GM12865 (cell line): ENCODE data around the gene SCAF1.

Experiments used
- DNase-seq: peaks from one replicate; pipeline ENCODE4 v3.0.0; 2010; ENCODE audit warnings: low read depth
- H3K4me3 ChIP-seq: 2 replicates; pipeline ENCODE4 v1.5.1; 2011; ENCODE audit warnings: mild to moderate bottlenecking, low read depth, low read length, control low read depth
- TF ChIP-seq, protein P1 (sequence below): IDR thresholded peaks from 2 replicates; pipeline ENCODE4 v1.5.1; 2011; ENCODE audit warnings: low read length, control low read depth, low read depth, inconsistent platforms; ENCODE audit not compliant: insufficient read depth; ENCODE audit errors: missing control alignments

The SCAF1 gene

DNA sequence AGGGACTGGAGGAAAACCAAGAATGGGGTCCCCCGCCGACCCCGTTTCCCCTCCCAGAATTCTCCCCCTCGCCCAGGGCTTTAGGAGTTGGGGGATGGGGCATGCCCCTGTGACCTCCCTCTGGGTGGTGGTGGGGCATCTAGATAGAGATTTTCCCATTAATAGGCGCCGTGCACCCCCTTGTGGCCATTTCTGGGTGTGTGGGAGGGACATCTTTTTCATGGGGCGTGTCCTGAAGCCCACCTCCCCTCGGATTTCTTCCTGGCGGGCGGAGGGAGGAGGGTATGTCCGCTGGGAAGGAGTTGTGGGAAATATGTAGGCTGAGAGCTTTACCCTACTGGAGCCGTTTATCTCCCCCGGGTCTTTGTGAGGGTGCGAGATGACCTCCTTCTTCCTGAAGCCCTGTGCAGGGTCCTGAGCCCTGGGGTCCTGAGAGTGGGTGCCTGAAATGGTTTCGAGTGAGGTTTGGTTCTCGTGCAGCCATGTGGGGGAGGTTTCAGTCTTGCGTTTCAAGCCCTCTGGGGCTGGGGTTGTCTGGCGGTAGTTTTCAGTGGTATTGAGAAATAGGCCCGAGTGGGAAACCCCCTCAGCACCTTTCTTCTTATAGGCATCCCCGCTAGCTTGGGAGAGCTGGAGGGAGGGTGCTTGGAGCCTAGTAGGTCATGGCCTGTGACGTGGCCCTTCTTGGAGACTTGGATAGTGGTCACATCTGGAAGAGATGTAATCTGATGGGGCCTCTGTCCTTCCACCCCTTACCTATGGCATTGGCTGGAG is 36.1 kb downstream of the SCAF1 start:
- peak; percentile 91 for DNase-seq
- peak overlapping the region; percentile 93 for H3K4me3 ChIP-seq
- TF ChIP-seq, protein P1, sequence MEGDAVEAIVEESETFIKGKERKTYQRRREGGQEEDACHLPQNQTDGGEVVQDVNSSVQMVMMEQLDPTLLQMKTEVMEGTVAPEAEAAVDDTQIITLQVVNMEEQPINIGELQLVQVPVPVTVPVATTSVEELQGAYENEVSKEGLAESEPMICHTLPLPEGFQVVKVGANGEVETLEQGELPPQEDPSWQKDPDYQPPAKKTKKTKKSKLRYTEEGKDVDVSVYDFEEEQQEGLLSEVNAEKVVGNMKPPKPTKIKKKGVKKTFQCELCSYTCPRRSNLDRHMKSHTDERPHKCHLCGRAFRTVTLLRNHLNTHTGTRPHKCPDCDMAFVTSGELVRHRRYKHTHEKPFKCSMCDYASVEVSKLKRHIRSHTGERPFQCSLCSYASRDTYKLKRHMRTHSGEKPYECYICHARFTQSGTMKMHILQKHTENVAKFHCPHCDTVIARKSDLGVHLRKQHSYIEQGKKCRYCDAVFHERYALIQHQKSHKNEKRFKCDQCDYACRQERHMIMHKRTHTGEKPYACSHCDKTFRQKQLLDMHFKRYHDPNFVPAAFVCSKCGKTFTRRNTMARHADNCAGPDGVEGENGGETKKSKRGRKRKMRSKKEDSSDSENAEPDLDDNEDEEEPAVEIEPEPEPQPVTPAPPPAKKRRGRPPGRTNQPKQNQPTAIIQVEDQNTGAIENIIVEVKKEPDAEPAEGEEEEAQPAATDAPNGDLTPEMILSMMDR: peak; percentile 71

DNA sequence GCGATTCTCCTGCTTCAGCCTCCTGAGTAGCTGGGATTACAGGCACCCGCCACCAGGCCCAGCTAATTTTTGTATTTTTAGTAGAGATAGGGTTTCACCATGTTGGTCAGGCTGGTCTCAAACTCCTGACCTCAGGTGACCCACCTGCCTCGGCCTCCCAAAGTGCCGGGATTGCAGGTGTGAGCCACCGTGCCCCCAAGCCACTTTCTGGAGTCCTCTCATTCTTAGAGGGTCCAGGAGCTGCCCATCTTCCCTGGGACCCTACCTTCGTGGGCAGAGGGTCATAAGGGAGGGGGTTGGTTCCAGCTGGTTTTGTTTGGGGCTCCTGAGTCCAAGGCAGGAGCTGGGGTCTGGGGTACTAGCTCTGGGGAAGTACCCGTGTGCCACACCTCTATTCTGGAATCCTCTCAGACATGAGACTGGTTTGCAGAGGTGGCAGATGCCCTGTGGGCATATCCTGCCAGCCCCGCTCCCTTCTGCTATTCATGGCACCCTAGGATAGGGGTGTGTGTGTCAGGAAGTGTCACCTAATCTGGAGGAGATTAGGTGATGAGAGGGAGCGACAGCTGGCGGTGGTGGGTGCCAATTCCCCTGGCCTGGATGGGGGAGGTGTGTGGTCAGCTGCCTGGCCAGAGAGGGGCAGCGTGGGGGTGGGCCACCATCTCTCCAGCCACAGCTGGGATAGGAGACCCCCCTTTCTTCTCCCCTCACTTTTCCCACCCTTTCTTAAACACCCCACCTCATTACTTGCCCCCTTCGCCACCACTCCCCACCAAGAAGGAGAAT is 37.2 kb downstream of the SCAF1 start:
- TF ChIP-seq, protein P1: no peak
- H3K4me3 ChIP-seq: peak overlapping the region; percentile 35
- no peak for DNase-seq

DNA sequence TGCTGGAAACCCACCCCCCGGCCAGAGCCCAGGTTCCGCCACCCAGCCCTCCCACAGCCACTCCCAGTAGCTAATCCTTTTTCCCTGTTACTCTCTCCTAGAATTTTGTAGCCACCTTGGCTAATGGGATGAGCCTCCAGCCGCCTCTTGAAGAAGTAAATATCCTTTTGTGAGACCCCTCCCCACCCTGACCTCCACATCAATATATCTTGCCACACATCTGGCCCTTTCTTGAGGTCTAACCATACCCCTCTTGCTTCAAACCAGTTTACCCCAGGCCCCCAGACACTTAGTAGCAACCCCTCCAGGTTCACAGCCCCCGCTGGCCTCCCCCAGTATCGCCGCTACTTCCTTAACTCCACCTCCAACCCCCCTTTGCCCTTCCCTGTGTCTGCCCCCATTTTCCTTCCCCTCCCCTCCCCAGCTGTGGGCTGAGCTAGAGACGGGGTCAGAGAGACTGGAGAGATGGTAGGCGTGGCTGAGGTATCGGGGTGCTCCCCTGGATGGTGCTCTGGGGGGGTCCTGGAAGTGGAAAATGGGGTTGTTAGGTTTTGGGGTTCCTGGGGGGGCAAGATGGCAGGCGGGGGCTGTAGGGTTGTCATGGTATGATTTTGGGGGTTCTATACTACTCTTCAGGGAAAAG is 37.9 kb downstream of the SCAF1 start:
- TF ChIP-seq, protein P1: no peak
- DNase-seq: no peak
- H3K4me3 ChIP-seq: peak overlapping the region; percentile 35

DNA sequence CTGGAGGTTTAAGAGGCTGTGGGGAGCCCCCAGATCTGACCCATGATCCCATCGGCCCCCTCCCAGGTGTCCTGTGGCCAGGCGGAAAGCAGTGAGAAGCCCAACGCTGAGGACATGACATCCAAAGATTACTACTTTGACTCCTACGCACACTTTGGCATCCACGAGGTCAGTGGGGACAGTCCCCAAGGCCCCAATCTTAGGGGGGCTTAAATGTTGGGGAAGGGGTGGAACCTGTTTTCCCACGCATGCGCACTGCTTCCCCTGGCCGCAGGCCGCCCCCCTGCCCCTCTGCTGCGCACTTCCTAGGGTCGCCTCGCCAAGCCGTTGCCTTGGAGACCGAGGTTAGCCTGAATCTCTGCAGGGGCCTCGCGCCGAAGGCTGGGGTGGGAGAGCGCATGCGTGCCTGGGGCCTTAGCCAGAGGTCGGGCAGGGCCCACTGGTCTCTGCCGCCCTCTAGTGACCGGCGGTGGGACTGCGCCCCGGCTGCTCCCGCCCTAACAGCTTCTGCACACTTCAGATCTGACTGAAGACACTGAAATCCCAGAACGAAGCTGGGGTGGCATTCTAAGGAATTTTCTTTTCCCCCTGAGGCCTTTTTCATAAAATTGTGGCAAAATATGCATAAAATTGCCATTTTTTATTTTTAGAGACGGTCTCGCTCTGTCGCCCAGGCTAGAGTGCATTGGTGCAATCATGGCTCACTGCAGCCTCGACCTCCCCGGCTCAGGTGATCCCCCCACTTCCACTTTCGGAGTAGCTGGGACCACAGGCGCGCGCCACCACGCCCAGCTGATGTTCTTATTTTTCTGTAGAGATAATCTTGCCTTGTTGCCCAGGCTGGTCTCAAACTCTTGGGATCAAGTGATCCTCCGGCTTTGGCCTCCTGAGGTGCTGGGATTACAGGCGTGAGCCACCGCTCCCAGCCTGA is 38.7 kb downstream of the SCAF1 start:
- peak; percentile 93 for DNase-seq
- TF ChIP-seq, protein P1: peak; percentile 100
- H3K4me3 ChIP-seq: peak overlapping the region; percentile 35

DNA sequence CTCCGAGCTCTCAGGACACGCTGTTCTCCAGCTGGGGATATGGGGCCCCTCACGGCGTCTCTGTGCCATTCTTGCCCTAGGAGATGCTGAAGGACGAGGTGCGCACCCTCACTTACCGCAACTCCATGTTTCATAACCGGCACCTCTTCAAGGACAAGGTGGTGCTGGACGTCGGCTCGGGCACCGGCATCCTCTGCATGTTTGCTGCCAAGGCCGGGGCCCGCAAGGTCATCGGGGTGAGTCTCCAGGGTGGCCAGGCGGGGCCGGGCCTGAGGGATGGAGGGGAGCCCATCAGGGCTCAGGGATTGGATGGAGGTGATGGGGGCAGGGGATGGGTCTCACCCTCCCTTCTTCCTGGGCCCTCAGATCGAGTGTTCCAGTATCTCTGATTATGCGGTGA is 39.8 kb downstream of the SCAF1 start:
- no peak for DNase-seq
- H3K4me3 ChIP-seq: no peak overlapping the region
- TF ChIP-seq, protein P1: no peak

DNA sequence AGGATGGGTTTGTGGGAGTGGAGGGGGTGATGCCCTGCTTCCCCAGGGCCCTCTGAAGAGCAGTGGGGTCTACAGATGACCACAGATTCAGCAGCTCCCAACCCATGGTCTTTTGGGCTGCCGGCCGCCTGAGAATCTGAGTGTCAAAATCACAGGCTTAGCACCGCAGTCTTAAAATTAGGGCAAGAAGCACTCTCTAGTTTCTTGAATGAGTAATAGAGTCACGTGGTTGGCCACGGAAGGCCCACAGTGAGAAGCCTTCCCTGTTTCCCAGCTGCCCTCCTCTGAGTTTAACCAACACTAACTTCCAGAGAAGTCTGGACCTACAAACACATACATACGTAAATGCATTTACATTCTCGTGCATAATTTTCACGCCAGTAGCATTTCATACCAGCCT is 40.3 kb downstream of the SCAF1 start:
- H3K4me3 ChIP-seq: no peak overlapping the region
- TF ChIP-seq, protein P1: no peak
- no peak for DNase-seq
